ENCODE measurements around the gene RHOJ. TPM values are rescaled to one million over a fixed set of nuclear protein-coding genes. Genes with fewer than 3 reads are reported as not detected.

RHOJ gene
- total and polyA plus RNA-seq, 2 of the 8 experiments (the other 6 are each of a cell fraction or from before 2014, with no cell fraction given): 0.11 TPM; not detected in 1

DNA sequence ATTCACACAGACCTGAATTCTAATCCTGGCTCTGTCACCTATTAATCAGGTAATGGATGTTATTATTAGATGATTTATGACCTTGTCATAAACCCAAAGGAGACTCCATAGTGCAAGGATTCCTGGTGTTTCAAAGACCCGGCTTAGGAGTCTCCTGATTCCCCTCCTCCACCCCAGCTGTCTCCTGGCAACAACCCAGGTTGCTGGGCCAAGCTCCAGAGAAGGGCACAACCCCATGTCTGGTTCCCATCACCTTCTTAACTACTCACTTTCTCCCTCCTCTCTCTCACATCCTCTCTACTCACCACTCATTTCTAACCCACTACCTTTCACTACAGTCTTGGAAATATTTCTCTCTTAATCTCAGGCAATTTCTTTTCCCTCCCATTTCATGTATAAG, 41.6 kb downstream of the RHOJ start:
- H4K8ac ChIP-seq (ENCODE audit: extremely low read depth, insufficient read depth, low read length): no peak overlapping the region
- H2BK15ac ChIP-seq (ENCODE audit: low read length): no peak overlapping the region
- no peak overlapping the region for H3K4ac ChIP-seq (replicated peaks; ENCODE audit: insufficient read length, low read depth, low read length)
- no peak for FAIRE-seq
- H3K27me3 ChIP-seq (replicated peaks in 1 of 4; ENCODE audit: control insufficient read depth in 3 of 4, extremely low read depth in 1 of 4, insufficient read depth in 3 of 4, low read length in 3 of 4): no peaks in the 10 kb centered on the region
- ChIA-PET CTCF (ENCODE audit: partially characterized antibody) (interaction anchor here (1.1 kb wide), 1 partner anchor 32 kb away, joined by 4 read pairs; no protein-coding TSS in a partner anchor), POLR2A (ENCODE audit: partially characterized antibody) (no interaction called here)
- TF ChIP-seq, protein P1, sequence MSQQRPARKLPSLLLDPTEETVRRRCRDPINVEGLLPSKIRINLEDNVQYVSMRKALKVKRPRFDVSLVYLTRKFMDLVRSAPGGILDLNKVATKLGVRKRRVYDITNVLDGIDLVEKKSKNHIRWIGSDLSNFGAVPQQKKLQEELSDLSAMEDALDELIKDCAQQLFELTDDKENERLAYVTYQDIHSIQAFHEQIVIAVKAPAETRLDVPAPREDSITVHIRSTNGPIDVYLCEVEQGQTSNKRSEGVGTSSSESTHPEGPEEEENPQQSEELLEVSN (IDR thresholded peaks at IDR 0.05): no peak
- TF ChIP-seq CBX8 (IDR thresholded peaks at IDR 0.05; ENCODE audit: borderline replicate concordance, low read depth, low read length) (no peak), PHF8 (conservative IDR thresholded peaks at IDR 0.05; ENCODE audit: low read depth, low read length) (no peak), KDM5A (IDR thresholded peaks at IDR 0.05; ENCODE audit: low read length) (no peak), KDM1A (IDR thresholded peaks at IDR 0.05; ENCODE audit: borderline replicate concordance, low read length) (no peak), SIN3A (conservative IDR thresholded peaks at IDR 0.05 in 1 of 2, IDR thresholded peaks at IDR 0.05 in 1 of 2; ENCODE audit: low read depth in 1 of 2, low read length in 2 of 2) (no peak), CREB1 (IDR thresholded peaks at IDR 0.05) (no peak), SP2 (IDR thresholded peaks at IDR 0.05; ENCODE audit: low read length) (no peak), BACH1 (IDR thresholded peaks at IDR 0.05; ENCODE audit: low read length) (no peak)
- TF ChIP-seq, protein P2, sequence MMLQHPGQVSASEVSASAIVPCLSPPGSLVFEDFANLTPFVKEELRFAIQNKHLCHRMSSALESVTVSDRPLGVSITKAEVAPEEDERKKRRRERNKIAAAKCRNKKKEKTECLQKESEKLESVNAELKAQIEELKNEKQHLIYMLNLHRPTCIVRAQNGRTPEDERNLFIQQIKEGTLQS (IDR thresholded peaks at IDR 0.05; ENCODE audit: insufficient read depth, low read depth, low read length): no peak
- no peak overlapping the region for H3K14ac ChIP-seq (ENCODE audit: insufficient read length)
- WGBS, 2 experiments (ENCODE audit: extremely low coverage in 1 of 2, insufficient coverage in 1 of 2, insufficient read length in 1 of 2, insufficient replicate concordance in 2 of 2, low coverage in 1 of 2, low lambda C conversion rate in 2 of 2, missing lambda C conversion rate in 1 of 2): 92% methylated on average over 1 of the region's 1 CpG; no CpG with 5 or more reads in 1 of the 2 experiments
- H2BK12ac ChIP-seq (ENCODE audit: low read depth, low read length): no peak overlapping the region
- H3K56ac ChIP-seq (replicated peaks; ENCODE audit: insufficient read length, low read depth, low read length): no peak overlapping the region
- H2BK20ac ChIP-seq (ENCODE audit: low read length): no peak overlapping the region
- no peak overlapping the region for H3K23ac ChIP-seq (ENCODE audit: insufficient read length)
- H3K9ac ChIP-seq (replicated peaks in 1 of 4; ENCODE audit: extremely low read depth in 1 of 4, low read depth in 3 of 4, low read length in 3 of 4): no peak overlapping the region
- peaks cover 1% of the 10 kb centered on the region; the same call in 1 of the 2 replicates for H3K23me2 ChIP-seq (ENCODE audit: low read depth, low read length)
- no peak overlapping the region for H3K4me3 ChIP-seq (ENCODE audit: extremely low read depth in 1 of 4, insufficient read depth in 2 of 4, low read depth in 3 of 4, low read length in 4 of 4)
- no peak overlapping the region for H3K18ac ChIP-seq (ENCODE audit: extremely low read depth, low read length)
- H4K91ac ChIP-seq (replicated peaks; ENCODE audit: insufficient read length, low read length): no peak overlapping the region
- no peak overlapping the region for H3K27ac ChIP-seq (ENCODE audit: low read depth, low read length)
- H3K36me3 ChIP-seq (ENCODE audit: control insufficient read depth in 2 of 4, insufficient read depth in 4 of 4, low read length in 3 of 4): no peaks in the 10 kb centered on the region
- H4K20me1 ChIP-seq (replicated peaks in 1 of 2; ENCODE audit: control insufficient read depth in 1 of 2, insufficient read depth in 2 of 2, low read length in 2 of 2): no peaks in the 10 kb centered on the region
- H2AFZ ChIP-seq (ENCODE audit: low read length): no peak overlapping the region
- H3K4me1 ChIP-seq (replicated peaks in 1 of 4; ENCODE audit: control insufficient read depth in 3 of 4, insufficient read depth in 4 of 4, low read length in 3 of 4): no peaks in the 10 kb centered on the region
- H2AK5ac ChIP-seq (ENCODE audit: low read depth, low read length): no peak overlapping the region
- no peak overlapping the region for H2BK5ac ChIP-seq (ENCODE audit: low read depth, low read length)
- H2BK120ac ChIP-seq (replicated peaks; ENCODE audit: low read depth, low read length): no peak overlapping the region
- H3K9me3 ChIP-seq (ENCODE audit: insufficient read depth in 2 of 2, low read depth in 1 of 2, low read length in 1 of 2): no peaks in the 10 kb centered on the region
- H3K79me1 ChIP-seq (ENCODE audit: low read depth, low read length): no peaks in the 10 kb centered on the region
- H3K4me2 ChIP-seq (ENCODE audit: insufficient read depth in 1 of 2, low read depth in 2 of 2, low read length in 2 of 2): no peak overlapping the region
- no peak overlapping the region for H4K5ac ChIP-seq (ENCODE audit: insufficient read length, low read depth, low read length)
- H3K79me2 ChIP-seq (ENCODE audit: control insufficient read depth in 1 of 2, insufficient read depth in 2 of 2, low read length in 2 of 2): no peaks in the 10 kb centered on the region
- no peak for DNase-seq (ENCODE audit: low read depth in 1 of 2, low spot score in 2 of 2)

All from H1 (cell line).